Stimulated activated CD8-positive, alpha-beta memory T cell treated with anti-CD3 and anti-CD28 coated beads, Interleukin-12 subunit alpha, Interleukin-12 subunit beta, amount 100 ng/mL, for 4 hours (primary cell): Measurements from ENCODE around the gene PHF19.

Source experiments
- DNase-seq: peaks from one replicate; pipeline ENCODE4 v3.0.0-alpha.2; 2020; ENCODE audit warnings: low read depth

The PHF19 gene

DNA sequence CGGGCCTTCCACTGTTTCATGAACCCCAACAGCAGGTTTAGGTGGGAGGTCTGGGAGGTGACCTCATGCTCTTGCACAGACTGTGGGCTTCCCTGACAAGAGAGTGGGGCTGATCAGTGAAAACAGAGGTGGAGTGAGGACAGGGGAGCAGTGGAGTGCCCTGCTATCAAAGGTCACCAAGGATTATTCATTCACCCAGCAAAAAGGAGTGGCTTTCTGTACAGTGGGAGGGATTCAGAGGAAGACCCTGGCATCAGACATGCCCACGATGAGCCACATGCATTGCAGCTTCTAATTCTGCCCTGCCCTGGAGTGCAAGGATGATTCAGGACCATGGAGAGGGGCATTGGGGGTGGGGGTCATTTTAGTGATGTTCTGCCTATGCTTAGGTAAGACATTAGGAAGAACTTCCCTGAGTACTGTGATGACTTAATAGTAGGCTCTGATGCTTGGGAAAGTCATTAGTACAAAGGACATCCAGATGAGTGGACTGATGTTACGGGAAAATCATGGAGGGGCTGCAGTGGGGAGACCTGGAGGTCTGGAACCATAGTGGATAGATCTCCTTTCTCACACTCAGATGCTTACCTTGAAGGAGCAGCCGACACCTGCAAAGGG, 36.8 kb upstream of the PHF19 start:
- peak; percentile 18 for DNase-seq

DNA sequence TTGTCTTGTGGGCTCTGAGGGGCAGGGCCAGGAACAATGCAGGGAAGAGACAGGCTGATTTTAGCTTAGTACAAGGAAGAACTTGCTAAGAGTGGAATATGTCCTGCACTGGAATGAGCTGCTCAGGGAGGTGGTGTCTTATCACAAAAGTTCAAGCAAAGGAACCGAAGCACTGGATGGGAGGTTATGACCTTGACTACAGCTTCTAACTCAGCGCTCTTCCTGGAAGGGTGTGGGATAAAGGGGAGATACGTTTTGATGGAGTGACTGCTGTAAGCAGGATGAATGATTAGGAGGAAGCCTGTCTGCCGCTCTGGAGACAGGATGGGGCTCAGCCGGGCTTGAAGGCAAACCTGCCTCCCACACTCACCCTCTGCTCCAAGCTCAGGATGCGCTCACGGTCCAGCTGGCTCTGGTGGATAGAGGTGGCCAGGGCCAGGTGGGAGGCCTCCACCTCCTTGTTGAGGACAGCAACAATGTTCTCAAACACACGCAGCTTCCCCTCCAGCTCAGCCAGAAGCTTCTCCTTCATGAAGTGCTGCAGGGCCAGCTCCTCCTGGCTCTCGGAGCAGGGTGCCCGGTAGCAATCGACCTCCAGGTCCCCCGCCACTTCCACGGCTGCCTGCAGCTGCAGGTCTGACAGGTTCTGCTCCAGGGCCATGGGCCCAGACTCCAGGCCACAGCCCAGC, 36.1 kb upstream of the PHF19 start:
- DNase-seq, result peak; percentile 9

DNA sequence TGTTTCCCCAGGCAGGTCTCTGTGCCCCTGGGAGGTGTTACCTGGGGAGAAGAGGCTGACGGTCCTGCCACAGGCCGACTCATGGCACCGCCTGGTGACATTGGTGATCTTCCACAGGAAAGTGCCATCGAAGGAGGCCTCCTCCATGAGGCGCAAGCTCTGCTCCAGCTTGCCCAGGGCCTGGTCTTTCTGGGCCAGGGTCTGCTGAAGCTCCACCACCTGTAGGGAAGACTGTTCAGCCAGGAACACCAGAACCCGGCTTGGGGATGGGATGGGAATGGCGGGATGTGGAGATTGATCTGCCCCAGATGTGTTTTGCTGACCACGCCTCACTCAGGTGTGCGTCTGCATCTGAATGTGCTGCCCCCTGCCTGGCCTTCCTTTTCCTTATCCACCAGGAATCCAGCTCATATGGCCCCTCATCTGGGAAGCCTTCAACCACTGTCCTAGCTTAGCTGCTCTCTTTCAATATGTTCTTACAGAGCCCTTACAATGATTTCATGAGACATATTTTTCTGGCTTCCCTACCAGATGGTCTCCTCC, 34.4 kb upstream of the PHF19 start:
- no peak for DNase-seq

DNA sequence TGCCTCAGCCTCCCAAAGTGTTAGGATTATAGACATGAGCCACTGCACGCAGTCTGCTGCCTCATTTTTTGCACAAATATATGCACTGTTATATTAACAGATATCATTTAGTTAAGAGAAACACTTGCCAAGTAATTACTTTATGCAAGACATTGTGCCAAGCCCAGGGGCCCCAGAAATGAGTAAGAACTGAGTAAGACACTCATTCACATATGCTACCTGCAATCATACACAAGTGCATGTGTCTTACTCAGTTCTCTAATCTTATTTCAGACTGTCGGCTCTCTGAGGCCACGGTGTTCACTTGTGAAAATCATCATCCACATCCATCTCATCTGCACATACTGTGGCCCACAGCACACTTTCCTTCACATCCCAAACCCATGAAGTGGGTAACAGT, 33.7 kb upstream of the PHF19 start:
- no peak for DNase-seq

DNA sequence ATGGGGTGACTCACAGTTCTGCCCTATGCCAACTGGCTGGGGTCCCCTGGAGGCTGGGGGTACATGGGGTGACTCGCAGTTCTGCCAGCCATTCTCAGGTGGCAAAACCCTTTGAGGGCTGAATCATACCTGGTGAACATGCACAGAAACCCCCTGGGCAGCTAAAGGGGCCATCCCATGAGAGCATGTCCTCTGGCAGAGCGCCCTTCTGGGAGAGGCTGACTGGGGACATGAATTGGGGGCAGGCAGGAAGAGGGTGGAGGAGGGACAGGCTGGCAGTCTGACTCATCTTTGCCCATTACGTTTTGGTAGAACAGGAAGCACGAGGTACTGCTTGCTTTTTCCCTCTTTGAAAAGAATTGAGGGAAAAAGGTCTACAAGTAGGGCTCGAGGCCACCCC, 32.9 kb upstream of the PHF19 start:
- no peak for DNase-seq

DNA sequence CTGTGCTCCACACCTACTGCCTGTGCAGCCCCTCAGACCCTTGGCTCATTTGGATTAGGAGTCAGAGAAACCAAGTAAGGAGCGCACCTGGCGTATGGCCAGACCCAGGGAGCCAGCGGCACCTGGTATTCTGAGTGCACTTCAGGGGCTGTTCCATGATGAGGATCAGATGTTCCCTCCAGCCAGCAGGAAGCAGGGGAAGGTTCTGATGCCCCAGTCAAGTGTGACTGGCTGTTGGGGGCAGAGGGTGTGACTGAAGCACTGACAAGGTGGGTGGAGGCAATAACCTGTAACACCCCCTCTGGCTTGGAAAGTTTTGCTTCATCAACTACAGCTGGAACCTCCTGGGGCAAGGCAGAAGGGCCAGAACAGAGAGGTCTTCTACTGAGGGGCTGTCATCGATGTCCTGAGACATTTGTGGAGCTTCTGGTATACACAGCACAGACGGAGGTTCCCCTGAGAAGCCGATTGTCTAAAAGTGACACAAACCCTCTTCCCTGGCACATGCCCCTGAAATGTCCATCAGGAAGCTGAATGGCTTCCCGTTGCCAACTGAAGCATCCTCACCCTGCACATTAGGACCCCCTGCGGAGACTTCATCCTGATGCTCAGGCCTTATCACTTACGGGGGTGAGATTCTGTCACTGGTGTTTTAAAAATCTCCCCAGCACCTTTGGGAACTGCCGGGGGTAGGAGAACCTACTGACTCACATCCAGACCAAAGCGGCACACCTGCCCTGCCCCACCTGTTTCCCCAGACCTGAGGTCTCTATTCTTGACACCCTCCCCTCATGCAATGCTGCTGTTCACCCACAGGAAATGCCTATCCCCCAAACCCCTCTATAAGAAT, 28.6 kb upstream of the PHF19 start:
- DNase-seq, result no peak

DNA sequence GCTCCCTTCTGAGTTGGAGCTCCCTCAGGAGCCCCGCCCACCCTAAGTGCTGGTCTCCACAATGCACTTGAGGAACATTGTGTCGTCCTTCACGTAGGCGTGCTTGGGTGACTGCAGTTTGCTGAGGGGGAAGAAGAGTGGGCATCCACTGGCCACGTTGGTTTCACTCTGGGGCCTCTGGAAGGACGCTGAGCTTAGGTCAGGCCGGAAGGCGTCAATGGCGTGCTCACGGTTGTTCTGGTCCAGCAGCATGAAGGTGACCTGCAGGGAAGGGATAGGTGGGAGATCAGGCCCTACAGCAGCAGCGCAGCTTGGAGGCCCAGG, 28.0 kb upstream of the PHF19 start:
- DNase-seq, result no peak

DNA sequence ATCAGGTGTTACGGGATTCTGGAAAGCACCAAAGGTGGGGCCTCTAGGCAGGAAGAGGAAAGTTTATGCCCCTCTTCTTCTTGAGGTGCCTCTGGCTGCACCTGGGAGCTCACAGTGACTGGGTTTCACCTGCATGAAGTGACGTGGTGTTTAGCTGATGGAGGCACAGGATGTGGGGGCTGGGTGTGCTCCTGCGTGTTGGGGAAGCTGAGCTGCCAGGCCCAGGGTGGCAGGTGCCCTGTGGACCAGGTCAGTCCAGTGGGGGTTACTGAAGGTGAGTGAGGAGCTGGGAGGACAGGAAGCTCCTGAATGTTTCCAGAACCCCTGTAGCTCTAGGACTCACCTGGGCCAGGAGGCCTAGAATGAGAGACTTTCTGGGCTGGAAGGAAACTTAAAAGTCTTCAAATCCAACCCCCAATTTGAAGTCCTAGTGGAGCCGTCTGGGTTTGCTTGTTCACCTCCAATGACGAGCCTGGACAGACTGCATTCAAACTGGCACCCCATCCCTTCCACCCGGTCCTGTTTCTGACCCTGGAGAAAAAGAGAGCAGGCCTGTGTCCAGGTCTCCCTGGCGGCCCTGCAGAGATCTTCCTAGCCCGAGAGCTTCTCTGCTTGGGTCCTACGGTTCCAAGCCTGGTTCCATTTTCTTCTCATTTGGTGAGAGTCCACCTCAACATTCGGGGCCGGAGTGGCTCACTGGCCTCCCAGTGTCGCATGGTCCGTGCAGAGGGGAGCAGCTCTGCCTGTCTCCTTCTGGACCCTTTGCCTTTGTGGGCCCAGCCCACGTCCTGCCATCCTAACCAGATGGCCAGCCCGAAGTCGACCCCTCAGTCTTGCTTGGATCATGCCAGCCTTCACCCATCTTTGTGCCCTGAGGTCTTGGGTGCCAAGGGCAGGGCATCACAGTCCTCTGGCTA, 27.3 kb upstream of the PHF19 start:
- no peak for DNase-seq

DNA sequence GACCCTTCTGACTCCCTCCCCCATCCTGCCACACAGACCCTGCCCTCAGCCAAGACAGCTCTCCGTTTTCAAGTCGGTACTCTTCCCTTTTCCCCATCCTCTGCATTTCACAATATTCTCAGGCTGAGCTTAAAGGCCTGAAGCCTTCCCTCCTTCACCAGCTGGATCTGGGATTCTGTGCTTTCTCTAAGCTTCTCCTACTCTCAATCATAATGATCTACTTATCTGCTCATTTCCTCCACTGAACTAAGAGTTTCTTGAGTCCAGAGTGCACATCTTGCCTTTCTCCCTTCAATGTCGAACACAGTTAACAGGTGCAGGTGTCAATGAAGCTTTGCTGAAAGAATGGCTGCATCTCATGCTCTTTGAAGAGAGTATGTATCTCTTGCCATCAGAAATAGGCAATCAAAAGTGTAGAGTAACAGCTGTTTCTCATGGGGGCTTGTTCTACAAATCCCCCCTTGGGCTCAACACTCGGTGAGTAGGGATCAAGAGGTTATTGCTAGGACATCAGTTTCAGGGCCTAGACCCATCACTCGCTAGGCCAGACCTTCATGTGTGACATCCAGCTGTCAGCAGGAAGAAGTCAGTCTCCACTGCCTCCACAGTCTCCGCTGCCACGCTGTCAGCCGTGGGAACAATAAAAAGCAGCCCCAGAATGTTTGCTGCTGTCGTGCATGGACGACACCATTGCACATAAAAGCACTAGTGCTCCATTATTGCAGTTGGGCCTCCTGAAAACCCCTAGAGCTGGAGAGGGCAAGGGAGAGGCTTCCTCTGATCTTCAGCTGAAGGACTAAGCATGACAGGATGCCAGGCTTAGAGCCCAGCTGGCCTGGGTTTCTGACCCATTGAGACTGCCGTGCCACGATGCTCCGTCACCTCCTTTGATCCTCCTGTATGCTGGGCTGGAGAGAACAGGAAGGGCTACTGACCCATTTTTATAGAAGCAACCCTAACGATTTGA, 25.9 kb upstream of the PHF19 start:
- DNase-seq, result no peak

DNA sequence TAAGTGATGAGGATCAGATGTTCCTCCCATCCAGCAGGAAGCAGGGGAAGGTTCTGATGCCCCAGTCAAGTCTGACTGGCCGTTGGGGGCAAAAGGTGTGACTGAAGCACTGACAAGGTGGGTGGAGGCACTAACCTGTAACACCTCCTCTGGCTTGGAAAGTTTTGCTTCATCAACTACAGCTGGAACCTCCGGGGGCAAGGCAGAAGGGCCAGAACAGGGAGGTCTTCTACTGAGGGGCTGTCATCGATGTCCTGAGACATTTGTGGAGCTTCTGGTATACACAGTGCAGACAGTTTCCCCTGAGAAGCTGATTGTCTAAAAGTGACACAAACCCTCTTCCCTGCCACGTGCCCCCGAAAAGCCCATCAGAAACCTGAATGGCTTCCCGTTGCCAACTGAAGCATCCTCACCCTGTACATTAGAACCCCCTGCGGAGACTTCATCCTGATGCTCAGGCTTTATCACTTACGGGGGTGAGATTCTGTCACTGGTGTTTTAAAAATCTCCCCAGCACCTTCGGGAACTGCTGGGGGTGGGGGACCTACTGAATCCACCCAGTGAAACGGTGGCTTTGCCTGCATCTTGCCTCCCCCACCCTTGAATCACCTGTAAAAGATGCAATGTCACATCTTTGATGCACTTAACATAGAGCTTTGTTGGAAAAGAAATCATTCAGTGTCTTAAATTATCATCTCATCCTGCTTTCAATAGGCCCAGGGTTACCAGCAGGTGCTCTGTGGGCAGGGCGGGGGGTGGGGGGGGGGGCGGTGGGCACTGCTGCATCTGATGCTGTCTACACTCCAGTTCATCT, 25.0 kb upstream of the PHF19 start:
- DNase-seq, result no peak

DNA sequence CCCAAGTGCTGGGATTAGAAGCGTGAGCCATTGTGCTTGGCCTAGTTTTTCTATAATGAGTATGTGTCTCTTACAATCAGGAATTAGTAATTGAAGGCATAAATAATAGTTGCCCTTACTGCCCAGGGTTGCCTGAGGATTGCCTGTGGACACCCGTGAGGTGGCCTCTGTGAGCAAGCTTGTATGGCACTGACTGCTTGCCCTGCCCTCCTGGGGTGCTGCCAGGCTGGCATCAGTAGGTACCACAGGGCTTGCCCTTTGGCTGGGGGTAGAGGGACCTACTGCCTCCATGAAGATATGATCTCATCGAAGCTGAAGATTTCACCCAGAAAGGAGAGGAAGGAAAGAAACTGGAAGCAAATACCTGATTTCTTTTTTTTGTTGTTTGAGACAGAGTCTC, 23.8 kb upstream of the PHF19 start:
- no peak for DNase-seq

DNA sequence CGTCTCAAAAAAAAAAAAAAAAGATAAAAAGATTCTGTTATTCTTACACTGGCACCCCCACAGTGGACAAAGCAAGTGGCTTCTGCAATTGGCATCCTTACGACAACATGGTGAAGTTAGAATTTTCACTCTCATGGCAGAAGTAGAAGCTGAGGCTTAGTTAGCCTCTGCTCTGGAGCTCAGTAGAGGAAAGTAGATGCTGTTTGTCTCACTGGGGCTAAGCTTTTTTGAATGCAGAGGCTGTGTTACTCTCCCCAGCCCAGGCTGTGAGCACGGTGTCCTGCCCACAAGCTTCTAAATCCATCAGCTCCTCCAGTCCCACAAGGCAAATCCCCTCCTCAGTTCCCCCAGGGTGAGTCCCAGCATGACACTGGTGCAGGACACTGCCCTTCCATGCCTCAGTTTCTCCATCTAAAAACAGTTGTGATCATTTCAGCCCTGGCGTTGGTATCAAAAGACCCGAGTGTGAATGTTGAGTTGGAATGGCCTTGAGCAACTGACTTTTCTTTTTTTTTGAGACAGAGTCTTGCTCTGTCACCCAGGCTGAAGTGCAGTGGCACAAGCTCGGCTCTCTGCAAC, 22.6 kb upstream of the PHF19 start:
- no peak for DNase-seq

DNA sequence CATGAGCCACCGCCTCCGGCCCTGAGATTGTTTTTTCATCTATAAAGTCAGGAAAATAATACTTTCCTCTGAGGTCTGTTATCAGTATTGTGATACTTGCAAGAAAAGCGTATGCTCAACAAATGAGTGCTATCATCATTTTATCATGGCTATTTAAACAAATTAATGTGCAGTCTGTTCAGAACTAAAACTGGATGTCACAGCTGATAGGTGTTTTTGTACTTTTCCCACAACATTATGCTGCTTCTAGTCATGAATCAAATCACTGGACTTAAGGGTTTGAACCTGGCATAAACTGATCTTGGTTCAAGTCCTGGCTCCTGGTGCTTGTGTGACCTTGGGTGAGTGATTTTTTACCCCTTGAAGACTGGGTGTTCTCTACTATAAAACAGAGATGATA, 21.4 kb upstream of the PHF19 start:
- no peak for DNase-seq

DNA sequence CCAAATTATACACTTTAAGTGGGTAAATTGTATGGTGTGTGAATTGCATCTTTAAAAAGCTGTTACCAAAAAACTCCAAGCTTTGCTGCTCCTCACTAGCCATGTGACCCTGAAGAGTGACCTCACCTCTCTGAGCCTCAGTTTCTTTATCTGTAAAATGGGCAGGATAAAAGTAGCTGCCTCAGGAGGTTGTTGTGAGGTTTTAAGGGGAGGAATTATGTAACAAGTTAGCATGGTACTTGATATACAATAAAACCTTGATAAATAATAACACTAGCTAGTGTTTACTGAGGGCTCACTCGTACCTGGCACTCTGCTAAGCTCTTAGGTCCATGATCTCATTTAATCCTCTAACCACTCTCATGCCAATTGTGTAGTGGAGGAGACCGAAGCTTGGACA, 19.0 kb upstream of the PHF19 start:
- no peak for DNase-seq

DNA sequence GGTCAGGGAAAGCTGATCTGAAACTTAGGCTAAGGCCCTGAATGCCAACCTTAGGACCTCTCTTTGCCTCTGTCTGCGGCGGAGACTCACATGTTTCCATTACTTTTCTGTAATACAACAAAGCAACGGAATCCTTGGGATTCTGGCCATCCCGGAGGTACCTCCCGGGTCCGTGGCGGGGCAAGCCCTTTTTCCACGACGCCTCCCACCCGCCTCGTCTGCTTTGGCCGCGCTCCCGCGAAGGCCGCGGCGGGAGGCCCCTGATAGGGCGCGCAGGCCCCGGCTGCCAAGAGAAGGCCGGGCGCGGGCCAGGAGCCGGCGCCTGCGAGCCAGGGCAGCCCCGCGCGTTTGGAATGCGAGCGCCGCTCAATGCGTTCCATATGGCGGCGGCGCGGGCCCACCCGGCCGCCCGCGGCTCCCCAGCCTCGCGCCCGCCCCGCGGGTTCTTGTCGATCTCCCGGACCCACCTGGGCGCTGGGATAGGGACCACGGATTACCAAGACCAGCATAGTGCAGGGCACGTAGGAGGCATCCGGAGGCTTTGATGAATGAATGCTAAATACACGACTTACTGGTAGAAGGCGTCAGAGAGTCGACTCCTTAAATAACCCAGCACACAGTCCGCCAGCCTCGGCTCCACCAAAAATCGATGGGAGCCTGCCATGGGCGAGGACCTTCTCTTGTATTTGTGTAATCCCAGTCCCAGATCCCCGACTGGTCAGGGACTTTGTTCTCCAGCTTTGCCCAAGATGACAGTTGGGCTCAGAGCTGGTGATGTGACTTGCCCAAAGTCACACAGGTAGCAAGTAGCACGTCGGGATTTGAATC, 17.5 kb upstream of the PHF19 start:
- DNase-seq, result no peak

DNA sequence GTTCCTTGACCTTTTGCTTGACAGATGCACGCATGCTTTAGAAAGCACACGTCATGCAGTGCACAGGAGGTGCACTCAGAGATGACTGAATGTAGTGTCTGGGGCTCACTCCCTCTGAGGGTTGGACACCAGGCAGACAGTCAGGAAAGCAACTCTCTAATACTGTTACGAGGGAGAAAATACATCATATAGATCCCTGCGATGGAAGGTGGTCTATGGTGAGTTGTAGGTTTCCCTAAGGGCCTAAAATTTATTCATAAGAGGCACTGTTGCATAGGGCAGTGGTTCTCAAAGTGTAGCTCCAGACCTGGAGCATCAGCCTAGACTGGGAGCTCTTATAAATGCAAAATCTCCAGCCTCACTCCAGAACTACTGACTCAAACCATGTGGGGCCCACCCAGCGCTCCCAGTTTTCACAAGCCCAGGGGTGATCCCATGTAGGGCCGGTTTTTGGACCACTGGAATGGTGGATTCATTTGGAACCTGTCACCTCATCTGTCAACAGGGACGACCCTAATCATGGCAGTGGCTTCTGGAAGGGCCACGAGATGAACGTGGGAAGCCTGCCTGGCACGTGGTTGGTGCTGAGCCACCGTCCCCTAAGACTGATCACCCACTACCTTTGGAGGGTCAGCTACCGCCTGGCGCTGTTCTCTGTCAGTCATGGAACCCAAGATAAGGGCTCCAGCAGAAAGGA, 16.8 kb upstream of the PHF19 start:
- no peak for DNase-seq

DNA sequence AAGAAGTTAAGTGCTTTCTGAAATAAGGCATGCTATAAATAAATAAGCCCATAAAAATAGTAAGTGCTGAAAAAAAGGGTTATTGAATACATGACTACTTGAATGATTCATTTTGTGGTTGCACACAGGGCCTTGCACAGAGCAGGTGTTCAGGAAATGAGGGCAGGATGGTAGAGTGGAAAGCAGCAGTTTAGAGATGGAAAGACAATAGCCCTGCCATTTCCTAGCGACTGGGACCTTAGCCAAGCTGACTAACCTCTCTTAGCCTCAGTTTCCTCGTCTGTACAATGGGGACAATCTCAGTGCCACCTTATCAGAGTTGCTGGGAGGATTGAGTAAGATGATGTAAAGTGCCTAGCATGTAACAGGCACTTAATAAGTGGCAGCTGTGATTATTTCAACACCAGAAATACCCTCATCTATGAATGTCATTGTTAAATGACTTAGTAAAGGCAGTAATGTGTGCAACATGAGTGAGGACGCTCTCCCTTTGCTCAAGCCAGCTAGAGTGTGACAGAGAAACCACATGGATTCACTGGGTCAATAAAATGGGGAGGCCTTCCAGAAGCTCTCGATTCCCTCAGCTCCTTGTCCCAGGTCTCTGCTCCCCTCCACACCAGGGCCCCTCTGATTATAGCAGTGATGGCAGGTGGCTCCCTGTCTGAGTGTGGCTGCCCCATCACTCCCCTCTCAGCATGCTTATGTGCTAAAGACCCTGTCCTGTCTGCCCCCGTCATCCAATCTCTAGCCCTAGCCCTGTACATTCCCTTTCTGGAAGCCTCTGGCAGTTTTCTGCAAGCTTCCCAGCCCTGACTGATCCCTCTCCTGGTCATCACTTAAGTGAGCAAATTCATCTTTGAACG, 16.0 kb upstream of the PHF19 start:
- no peak for DNase-seq
